Stimulated activated CD4-positive, alpha-beta T cell treated with anti-CD3 and anti-CD28 coated beads, Interleukin-12 subunit alpha, Interleukin-12 subunit beta, amount 100 ng/mL, for 4 hours (primary cell): ENCODE data around the gene OXER1.

Source experiments
- DNase-seq: peaks from one replicate; pipeline ENCODE4 v3.0.0-alpha.2; 2020

Gene OXER1, protein sequence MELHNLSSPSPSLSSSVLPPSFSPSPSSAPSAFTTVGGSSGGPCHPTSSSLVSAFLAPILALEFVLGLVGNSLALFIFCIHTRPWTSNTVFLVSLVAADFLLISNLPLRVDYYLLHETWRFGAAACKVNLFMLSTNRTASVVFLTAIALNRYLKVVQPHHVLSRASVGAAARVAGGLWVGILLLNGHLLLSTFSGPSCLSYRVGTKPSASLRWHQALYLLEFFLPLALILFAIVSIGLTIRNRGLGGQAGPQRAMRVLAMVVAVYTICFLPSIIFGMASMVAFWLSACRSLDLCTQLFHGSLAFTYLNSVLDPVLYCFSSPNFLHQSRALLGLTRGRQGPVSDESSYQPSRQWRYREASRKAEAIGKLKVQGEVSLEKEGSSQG

DNA sequence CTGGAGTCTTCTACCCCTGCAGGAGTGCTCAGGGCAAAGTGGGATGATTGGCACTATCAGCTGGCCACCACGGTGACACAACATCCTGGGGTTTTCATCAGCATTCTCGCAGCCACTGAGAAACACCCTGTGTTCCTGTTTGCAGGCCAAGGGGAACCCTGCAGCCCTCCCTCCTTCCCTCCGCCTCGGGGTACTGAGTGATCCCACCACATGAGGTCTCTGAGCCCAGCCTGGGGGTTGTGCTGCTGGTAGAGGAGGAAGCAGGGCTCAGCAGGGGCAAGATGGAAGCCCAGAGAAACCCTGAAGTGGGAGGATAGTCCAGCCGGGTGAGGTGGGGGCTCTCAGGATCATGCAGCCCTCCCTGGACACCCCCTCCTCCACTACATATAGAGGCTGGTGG, at the start of gene OXER1:
OXER1 (minus strand) TSS at position 40 of the 400 bp plus-strand sequence. CDS start 73 bp downstream, outside the sequence.
- DNase-seq, result no peak

DNA sequence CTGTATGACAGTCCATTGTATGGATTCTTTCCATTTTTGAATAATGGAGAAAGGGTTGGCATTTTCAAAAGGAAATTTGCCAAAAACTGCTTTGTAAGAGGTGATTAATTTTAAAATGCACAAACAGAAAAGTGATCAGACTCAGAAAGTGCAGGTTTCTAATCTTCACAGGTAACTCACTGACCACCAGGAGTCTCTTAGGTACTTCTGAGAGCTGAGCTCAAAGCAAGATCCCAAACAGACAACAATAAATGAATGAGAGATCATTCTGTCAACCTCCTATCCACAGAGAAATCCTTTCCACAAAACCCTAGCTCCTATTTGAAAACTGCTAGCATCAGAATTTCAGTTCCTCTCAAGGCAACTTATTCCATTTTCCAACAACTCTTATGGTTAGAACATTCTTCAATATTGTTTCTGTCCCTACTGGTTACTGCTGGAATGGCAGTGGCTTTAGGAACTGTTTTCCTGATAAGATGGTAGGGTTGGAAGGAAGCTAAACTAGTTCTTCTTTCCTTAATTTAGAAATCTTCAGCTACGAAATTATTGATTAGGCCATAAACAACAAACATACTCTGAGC, 49.1 kb upstream of the OXER1 start:
- no peak for DNase-seq

DNA sequence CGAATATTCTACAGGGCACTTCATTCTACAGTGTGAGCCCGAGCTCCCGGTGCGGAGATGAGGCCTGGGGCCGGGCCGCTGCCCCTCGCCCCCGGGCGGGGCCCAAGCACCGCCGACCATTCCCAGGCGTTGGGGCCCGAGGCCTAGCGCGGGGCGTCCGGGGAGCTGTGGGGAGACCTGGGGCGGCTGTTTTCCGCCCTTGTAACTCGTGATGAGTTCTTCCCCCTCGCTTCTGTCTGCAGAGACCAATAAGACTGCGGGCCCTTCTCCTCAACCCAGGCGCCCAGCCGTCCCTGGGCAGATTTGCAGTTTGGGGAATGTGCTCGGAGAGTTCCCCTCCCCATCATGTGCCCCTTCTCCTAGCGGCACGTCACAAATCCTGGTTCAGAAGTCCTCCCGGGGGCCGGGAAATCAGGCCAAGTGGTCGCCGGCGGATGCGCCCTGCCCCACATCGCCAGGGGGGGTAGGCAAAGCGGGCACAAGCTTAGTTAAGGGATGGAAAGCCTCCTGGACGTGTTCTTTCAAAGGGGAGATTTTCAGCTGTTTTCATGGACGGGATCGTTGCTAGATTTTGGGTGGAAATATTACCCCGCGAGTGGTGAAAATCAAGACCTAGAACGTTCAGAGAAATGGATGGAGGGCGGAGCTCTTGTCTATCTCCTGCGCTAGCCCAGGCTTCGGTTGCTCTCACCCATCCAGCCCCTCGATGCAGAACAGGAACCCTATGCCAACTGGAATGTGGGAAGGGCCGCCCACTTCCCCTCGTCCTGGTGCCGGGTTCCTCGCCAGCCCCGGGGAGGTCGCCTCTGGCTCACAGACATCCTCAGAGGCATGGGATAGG, 47.3 kb upstream of the OXER1 start:
- DNase-seq, result no peak

DNA sequence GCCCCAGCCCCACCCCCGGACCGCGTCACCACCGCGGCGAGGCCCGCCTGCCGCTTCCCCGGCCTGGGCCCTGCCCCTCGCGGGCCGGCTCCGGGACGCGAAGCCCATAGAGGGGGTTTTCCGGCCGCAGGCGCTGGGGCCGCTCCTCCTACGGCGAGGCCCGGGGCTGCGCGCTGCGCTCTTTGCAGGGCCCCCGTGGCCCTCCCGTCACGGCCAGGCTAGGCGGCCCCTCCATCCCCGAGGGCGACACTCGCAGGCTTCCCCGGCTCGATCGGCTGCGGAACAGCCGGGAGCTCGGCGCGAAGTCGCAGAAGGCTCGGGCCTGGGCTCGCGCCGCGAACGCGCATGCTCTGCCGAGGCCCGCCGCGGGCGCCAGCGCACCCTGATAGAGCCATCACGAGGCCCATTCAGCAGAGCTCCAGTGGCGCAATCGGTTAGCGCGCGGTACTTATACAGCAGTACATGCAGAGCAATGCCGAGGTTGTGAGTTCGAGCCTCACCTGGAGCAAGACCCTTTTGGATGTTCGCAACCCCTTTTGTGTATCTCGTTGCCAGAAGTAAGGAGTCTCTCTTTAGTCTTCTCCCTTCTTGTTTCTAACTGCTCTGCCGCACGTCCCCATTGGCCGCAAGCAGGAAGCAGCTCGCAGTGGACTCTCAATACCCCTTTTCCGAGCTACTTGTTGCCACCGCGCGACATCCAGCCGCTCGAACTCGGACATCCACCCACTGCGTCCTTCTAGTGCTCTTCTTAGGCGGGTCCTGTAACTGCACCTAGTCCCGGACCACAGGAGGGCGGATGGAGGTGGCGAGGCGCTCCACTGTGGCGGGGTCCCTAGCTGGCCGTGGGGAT, 46.4 kb upstream of the OXER1 start:
- peak; percentile 95 for DNase-seq

DNA sequence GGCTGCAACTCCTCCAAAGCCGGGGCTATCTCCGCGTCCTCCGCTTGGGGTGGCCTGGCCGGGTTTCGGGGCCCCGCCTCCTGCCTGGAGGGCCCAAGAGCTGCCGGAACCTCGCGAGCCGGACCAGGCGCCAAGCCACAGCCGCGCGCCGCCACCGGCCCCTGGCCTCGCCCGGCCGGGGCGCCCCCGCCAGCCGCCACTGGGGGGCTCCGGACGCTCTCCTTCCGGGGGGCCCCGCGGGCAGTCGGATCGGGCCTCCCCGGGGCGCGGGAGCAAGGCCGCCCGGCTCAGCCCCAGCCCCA, 45.8 kb upstream of the OXER1 start:
- no peak for DNase-seq

DNA sequence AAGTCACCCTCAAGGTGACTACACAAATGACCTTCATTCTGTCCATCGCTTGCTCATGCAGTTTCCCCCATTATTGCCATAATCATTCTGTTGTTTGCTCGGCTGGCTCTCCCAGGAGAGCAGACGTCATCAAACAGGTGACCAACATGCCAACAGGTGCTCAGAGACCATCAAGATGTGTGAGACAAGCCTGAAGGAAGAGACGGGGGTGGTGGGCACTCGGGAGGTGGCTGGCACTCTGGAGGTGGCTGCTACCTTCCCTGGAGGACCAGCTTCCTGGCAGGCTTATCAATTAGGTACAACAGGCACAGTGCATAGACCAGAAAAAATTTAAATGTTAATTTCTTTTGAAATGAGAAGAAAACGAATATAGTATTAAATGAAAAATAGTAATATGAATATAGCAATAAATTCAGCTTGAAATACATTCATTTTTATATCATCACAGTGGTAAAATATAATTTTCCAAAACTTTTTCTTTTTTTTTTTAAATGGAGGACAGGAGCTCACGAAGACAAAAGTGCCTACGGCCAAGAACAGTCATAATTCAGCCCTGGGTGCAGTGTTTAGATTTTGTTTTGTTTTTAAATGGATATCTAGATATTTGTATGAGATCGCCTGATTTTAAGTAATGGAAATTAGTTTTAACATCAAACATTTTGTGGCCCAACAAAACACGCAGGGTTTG, 45.3 kb upstream of the OXER1 start:
- DNase-seq, result no peak

DNA sequence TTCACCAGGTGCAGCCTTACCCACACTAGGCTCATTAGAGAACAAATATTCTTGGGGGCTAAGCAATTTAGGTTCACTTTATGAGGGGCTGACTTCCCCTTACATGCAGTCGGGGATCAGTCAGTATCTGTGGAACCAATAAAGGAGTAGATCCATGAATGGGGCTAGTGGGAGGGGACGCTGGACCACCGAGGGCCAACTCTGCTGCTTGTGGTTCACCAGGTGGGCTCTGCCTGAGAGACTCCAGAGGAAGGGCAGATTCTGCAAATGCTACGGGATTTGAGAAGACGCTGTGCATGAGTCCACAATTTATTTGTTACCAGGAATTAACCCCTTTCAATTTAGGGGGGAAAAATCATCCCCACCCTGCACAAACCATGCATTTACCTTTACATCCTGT, 44.4 kb upstream of the OXER1 start:
- no peak for DNase-seq

DNA sequence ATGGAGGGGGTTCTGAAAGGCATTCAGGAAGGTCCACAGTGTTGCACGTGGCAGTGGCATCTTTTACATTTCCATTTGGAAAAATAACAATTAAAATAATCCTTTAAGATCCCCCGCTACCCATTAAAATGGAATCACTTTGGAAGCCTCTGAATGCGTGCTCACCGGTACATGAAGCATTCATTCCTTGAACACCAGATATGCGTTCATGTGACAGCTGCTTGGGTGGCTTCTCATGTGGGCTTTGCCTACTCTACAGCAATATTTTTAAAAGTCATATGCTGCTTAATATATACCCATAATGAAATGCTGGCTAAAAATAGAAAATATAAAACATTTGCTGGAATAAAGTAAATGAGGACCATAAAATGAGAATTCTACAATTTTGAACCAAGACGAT, 42.9 kb upstream of the OXER1 start:
- no peak for DNase-seq

DNA sequence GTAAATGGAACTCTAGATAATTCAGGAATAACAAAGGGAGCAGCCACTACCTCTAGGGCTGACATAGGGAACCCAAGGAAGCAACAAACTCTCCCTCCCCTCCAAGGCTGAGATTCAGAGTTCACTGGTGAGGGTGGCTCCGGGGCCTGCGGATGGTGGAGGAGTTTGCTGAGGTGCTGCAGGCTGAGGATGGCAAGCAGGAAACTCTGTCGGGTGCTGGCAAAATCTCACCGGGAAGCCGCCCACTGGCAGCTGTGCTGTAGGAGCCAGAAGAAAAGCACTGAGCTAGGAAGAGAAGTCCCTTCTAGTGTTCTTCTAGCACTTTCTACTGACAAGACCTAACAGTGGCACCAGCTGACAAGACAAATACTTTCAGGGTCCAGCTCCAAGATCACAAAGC, 41.0 kb upstream of the OXER1 start:
- no peak for DNase-seq

DNA sequence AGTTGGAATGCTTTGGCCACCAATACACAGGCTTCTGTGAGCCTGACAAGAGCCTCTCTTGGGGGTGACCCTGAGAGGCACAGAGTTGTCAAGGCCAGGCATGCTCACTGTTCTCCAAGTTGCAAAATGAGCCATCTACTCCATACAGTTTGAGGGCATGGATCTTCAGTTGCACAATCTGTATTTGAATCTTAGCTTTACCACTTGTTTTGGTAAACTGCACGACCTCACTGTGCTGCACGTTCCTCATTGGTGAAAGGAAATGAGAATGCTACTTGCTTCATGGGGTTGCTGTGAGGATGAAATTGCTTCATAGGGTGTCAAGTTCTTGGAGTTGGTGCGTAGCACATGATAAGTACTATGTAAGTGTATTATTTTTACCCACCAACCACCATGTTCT, 40.4 kb upstream of the OXER1 start:
- no peak for DNase-seq

DNA sequence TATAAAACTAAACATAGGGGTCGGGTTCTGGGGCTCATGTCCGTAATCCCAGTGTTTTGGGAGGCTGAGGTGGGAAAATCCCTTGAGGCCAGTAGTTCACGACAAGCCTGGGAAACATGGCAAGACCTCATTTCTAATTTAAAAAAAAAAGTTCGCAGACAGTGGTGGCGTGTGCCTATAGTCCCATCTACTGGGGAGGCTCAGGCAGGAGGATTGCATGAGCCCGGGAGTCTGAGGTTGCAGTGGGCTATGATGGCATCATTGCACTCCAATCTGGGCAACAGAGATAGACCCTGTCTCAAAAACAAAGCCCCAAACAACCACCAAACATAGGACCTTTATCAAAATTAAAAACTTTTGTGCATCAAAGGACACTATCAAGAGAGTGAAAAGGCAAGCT, 38.2 kb upstream of the OXER1 start:
- DNase-seq, result no peak

DNA sequence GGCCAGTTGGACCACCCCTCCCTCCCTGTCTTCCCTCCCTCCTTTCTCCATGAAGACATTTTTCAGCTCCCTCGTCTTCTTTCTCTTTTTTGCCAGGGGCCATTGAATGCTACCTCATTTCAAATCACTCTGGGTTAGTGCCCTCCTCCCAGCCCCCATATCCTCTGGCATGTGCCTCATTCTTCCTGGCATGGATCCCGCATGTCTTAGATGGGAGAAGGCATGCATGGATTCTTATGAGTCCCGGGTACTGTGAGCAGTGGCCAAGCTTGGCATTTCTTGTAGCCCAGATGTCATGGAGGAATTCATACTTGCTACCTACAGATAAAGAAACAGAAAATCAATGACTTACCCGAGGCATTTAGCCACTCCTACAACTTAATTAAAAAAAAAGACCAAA, 37.4 kb upstream of the OXER1 start:
- DNase-seq, result no peak

DNA sequence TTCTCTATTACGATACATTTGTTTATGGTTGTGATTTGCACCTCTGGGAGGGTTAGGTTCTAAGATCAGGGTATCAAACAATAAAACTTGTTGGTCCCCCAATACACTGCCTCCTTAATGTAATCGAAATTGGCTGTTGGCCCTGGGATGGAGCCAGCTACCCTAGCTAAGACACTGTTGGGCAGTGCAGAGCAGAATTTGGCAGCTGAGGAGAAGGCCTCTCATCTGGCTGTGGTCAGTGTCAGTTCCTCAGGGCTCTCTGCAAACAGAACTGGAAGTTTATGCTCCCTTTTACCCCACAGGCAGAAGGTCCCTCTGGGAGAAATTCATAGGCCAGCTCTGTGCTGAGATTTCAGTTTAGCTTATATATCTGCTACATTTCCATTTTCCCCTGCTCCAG, 37.0 kb upstream of the OXER1 start:
- DNase-seq, result no peak

DNA sequence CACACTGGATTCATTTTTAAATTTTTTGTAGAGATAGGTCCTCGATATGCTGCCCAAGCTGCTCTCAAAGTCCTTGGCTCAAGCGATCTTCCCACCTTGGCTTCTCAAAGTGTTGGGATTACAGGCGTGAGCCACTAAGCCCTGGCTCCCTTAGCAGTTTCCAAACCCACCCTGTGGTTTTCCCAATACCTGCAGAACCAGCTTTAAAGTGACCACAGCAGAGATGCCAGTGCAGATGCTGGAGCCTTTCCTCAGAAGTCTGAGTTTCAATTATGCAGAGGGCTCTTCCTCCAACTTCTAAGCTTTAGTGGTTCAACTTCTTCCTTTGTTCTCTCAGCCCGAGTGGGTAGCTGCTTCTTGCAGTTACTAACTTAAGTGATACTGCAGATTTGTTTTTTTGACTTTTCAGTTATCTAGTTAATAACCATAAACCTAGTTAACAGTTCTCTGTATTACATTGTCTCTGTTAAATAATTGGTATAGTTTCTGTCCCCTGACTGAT, 36.6 kb upstream of the OXER1 start:
- DNase-seq, result no peak

DNA sequence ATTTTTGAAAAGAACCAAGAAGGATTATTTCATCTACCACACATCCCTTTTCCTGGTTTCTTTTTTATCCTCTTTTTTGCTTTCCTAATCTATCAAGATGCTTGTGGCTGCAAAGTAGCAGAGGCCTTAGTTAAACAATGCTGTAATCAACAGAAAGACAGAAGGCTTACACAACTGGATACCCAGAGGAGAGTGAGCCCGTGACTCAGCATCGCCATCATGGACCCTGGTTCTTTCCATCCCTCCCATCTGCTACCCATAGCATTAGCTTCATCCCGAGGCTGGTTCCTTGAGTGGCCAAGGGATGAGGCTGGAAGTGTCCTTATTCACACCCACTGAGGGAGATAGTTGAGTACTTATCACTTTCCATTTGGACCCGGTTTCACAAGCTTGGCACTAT, 35.9 kb upstream of the OXER1 start:
- DNase-seq, result no peak

DNA sequence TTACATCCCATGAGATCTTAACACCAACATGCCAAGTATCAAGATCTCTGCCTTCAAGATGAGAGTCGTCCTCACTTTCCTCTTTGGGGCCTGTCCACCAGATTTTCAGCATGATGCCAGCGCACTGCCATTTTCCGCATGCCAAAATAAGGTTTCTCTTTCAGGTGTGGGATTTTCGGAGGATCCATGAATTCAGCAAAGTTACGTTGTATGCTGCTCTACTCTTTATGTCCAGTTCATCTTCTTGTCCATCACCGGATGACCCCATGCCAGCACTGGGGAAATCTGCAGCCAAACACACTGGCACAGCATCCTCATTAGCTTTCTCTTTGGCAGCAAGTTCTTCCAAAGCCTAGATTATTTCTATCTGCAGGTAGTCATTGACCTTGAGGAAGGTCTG, 33.3 kb upstream of the OXER1 start:
- no peak for DNase-seq

DNA sequence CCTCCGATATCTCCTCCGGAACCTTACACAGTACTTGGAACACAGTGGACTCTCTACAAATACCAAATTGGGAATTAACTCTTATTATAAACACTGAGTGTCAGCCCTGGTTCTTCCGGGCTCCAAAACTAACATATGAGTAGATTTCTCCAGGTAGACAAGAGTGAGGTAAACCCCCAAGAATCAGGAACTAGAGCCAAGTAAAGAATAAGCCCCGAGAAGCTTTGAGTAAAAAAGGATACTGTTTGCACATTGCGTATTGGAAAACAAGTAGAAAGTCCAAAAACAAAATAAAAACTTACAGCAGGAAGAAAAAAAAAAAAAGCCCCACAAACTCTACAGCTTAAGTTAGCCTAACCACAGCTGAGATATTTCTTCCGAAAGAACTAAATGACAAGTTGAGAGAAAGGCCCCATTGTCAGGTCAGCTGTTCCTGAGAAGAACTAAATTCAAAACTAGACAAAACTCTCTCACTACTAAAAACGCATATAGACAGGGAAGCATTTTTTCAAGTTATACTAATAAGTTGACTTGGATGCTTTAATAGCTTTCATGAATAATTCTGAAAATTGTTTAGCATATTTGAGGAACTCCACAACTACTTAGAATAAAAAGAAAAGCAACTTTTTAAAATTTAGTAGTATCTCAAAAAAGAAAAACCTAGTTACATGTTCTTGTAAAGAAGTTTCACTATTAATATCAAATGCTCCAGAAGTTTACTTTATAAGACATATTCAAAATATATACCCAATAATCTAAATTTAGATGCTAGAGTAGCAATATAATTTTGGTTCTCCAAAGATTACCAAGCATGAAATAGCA, 32.7 kb upstream of the OXER1 start:
- no peak for DNase-seq

DNA sequence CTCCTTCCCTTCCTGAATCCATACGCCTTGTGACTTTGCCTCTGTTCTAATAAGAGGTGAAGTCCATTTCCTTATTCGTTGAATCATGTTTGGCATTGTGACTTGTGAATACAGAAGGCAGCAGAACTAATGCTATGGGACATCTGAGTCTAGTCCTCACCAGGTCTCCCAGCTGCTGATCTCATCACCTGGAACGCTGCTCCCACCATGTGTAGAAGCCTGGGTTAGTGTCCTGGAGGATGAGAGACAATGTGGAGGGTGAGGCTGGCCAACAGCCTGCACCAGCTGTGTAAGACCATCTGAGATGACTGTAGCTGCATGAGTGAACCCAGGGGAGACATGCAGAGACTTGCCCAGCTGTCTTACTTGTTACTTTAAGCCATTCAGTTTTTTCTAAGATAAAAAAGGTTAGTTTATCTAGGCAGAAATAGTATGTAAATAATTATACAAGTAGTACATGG, 31.9 kb upstream of the OXER1 start:
- DNase-seq, result no peak

DNA sequence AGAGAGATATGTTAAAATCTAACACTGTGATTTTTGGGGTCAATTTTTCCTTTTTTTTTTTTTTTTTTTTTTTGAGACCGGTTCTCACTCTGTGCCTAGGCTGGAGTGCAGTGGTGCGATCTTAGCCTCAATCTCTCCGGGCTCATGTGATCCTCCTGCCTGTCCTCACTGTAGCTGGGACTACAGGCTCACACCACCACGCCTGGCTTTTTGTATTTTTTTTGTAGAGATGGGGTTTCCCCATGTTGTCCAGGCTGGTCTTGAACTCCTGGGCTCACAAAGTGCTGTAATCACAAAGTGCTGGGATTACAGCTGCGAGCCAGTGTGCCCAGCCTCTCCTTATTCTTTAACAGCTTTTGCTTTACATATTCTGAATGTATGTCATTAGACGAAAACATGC, 31.3 kb upstream of the OXER1 start:
- DNase-seq, result no peak

DNA sequence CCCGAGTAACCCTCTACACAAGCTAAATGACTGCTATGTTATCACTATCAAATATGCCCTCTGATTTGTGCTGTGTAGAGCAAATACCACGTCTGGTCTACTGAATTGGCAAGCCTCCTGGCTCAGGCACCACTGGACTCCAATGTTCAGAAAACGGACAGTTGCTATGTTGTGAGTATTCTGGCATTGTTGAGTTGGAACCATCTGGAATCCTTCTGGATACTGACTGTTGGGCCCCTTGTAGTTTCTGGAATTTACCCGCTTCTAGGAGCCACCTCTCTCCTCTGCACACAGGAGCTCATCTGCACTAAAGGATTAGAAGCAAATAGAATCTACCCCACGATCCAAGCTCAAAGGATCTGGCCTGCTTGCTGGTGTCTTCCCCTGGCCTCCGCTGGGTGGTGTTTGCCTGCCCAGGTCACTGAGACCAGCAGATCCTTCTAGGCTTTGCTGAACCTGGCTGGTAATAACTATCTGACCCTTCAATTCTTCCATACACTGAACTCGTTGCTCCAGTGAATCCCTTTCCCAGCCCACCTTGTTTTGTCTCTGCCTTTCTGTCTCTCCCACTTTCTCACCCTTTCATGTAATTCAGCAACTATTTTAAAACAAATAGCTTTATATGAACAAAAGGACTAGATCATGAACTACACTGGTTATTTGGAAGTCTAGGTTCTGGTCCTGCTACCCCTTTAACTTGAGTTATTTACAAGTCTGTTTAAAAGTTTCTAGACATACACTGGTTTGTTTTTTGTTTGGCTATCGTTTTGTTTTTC, 30.5 kb upstream of the OXER1 start:
- no peak for DNase-seq
